Measurements from ENCODE around the gene OSM.

Gene OSM

DNA sequence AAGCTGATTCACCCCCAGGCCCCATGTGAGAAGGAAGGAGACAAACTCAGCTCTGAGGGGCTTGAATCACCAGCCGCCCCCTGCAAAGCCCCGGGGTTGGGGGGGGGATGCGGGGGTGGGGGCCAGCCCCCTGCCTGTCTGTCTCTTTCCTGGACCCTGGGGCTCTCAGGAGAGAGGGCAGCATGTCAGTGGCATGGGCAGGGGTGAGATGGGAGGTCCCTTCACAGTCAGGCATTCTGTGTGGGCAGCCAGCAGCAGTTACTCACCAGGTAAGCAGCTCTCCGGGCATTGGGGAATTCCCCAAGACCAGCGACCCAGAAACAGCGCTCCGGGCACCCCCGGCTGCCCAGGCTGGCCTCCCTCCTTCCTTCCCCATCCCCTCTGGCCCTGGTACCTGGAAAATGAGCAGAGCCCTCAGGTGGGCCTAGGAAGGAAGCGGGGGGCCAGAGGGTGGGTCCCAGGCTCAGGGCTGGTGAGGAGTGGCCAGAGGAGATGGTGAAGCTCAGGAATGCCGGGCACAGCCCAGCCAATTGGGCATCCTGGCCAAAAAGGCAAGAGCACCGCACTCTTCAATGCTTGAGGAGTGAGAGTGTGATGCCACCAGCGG lies 15.9 kb downstream of the OSM start:
- Histone ChIP-seq H3K4me1 (no peaks in the 10 kb centered on the region), H3K4me2 (ENCODE audit: low read length) (no peak overlapping the region)

DNA sequence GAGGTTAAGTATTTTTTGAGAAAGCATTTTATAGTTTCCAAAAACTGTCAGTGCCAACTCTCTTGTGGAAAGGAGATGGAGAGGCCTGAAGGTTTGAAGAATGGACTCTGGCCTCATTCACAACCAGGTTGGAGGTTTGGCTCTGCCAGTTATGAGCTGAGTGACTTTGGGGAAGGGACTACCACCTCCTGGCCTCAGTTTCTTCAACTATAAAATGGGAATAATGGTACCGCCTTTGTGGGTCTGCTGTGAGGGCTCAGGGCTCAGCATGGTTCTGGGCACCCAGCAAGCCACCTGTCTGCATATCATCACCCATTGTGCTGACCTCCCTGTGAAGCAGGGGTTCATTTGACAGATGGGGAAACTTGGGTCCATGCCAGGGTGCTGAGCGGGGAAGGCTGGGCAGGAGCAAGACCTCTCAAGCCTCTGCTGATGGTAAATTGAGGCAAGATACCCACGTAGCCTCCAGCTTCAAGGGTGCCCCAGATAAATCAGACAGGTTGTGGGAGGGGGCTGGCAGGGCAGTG lies 16.5 kb downstream of the OSM start:
- H3K27me3 ChIP-seq (ENCODE audit: control insufficient read depth, insufficient read depth, low read length), result no peaks in the 10 kb centered on the region
- TF ChIP-seq, protein P1, sequence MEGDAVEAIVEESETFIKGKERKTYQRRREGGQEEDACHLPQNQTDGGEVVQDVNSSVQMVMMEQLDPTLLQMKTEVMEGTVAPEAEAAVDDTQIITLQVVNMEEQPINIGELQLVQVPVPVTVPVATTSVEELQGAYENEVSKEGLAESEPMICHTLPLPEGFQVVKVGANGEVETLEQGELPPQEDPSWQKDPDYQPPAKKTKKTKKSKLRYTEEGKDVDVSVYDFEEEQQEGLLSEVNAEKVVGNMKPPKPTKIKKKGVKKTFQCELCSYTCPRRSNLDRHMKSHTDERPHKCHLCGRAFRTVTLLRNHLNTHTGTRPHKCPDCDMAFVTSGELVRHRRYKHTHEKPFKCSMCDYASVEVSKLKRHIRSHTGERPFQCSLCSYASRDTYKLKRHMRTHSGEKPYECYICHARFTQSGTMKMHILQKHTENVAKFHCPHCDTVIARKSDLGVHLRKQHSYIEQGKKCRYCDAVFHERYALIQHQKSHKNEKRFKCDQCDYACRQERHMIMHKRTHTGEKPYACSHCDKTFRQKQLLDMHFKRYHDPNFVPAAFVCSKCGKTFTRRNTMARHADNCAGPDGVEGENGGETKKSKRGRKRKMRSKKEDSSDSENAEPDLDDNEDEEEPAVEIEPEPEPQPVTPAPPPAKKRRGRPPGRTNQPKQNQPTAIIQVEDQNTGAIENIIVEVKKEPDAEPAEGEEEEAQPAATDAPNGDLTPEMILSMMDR (IDR thresholded peaks at IDR 0.05), result no peak
- H3K4me1 ChIP-seq, result no peaks in the 10 kb centered on the region
- H3K4me3 ChIP-seq (ENCODE audit: low read depth, low read length), result no peak overlapping the region
- H3K9ac ChIP-seq, result no peak overlapping the region
- H3K36me3 ChIP-seq (ENCODE audit: control insufficient read depth, insufficient read depth, low read length), result no peaks in the 10 kb centered on the region
- H3K9me3 ChIP-seq (ENCODE audit: control insufficient read depth, low read length), result no peaks in the 10 kb centered on the region
- H3K79me2 ChIP-seq, result no peaks in the 10 kb centered on the region
- no peak overlapping the region for H3K4me2 ChIP-seq (ENCODE audit: low read length)
- H3K27ac ChIP-seq, result no peak overlapping the region
- no peak overlapping the region for H2AFZ ChIP-seq

More for the DNA sequence above, 15.9 kb downstream of the OSM start:
- no peaks in the 10 kb centered on the region for H3K9me3 ChIP-seq (ENCODE audit: control insufficient read depth, low read length)
- no peak overlapping the region for H2AFZ ChIP-seq
- no peak overlapping the region for H3K27ac ChIP-seq
- H3K27me3 ChIP-seq (ENCODE audit: control insufficient read depth, insufficient read depth, low read length), result no peaks in the 10 kb centered on the region
- TF ChIP-seq, protein P1 (IDR thresholded peaks at IDR 0.05), result no peak
- no peaks in the 10 kb centered on the region for H3K79me2 ChIP-seq
- no peak overlapping the region for H3K4me3 ChIP-seq (ENCODE audit: low read depth, low read length)
- no peaks in the 10 kb centered on the region for H3K36me3 ChIP-seq (ENCODE audit: control insufficient read depth, insufficient read depth, low read length)
- no peak overlapping the region for H3K9ac ChIP-seq

DNA sequence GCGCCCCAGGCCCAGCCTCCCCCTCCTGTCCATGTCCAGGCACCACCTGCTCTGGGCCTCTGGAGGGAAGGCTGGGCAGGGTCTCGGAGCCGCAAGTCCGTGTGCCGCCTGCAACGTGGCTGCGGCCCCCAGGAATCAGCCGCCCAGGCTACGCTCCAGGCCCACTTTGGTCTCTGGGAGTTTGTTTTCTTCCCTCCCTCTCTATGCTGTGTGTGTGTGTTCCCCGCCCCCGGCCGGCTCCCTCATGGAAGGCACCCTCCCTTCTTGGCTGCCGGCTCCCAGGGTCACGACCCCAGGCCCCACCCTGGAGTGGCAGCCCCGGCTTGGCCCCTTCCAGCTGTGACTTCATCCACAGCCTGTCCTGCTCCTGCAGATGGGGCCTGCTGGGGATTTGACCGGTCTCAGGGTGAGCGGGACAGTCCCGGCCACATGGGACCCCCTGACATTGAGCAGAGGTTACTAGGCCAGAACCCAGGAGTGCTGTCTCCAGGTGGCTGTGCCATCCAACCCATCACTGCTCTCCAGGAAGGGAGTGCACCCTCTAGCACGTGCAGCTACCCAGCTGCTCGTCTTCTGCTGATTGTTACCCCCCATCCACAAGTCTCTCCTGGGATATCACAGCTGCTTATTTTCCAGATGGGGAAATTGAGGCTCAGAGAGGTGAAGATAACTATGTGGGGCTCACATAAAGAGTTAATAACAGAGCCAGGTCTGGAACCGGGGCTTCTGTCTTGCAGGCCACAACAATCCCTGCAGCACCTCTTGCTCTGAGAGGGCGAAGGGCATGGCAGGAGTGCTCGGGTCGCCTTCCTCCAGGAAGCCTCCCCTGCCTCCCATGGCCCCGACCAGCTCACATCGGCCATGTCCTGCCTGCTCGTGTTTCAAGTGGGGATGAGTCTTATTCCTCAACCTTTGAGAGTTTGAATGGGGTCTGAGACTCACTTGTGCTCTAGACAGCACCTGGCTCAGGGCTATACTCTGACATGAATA lies 17.3 kb downstream of the OSM start:
- TF ChIP-seq, protein P1 (IDR thresholded peaks at IDR 0.05), result no peak
- Histone ChIP-seq H3K9ac (no peak overlapping the region), H3K4me3 (ENCODE audit: low read depth, low read length) (no peak overlapping the region), H3K27ac (no peak overlapping the region), H3K36me3 (ENCODE audit: control insufficient read depth, insufficient read depth, low read length) (no peaks in the 10 kb centered on the region), H3K79me2 (no peaks in the 10 kb centered on the region), H3K27me3 (ENCODE audit: control insufficient read depth, insufficient read depth, low read length) (no peaks in the 10 kb centered on the region), H3K9me3 (ENCODE audit: control insufficient read depth, low read length) (no peaks in the 10 kb centered on the region), H2AFZ (no peak overlapping the region), H3K4me1 (no peaks in the 10 kb centered on the region), H3K4me2 (ENCODE audit: low read length) (no peak overlapping the region)

DNA sequence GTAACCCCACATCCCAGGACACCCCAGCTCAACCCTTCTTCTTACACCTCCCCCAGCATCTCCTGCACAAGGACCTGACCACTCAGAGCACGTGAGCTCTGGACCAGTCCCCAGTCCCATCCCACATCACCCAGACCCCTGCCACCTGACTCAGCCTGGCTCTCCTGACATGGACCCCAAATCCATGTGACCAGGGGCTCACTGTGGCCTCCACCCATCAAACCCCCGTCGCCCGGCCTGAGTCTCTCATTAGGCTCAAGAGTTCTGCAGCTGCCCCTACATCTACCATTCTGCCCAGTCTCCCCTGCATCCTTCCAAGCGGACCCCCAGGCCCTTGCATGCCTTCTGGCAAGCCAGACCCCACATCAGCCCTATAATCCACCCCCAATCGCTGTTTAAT lies 18.2 kb downstream of the OSM start:
- Histone ChIP-seq H3K27me3 (ENCODE audit: control insufficient read depth, insufficient read depth, low read length) (no peaks in the 10 kb centered on the region), H3K27ac (no peak overlapping the region), H3K4me1 (no peaks in the 10 kb centered on the region), H3K4me3 (ENCODE audit: low read depth, low read length) (no peak overlapping the region), H3K36me3 (ENCODE audit: control insufficient read depth, insufficient read depth, low read length) (no peaks in the 10 kb centered on the region), H3K9me3 (ENCODE audit: control insufficient read depth, low read length) (no peaks in the 10 kb centered on the region), H3K9ac (no peak overlapping the region), H2AFZ (no peak overlapping the region), H3K79me2 (no peaks in the 10 kb centered on the region), H3K4me2 (ENCODE audit: low read length) (no peak overlapping the region)
- TF ChIP-seq, protein P1 (IDR thresholded peaks at IDR 0.05), result no peak
